HT1080 (cell line): ENCODE data around the gene PLAC1. TPM values are rescaled to one million over a fixed set of nuclear protein-coding genes. Genes with fewer than 3 reads are reported as not detected.

Experiments used
- DNase-seq: peaks from one replicate; pipeline ENCODE4 v3.0.0-alpha.2; 2015; ENCODE audit warnings: low read depth
- total RNA-seq: library from RNA; depleted of rRNA; stranded (reverse); fragments of >200 nt; shearing (Covaris generic); gene quantifications from 2 replicates; pipeline ENCODE4 v1.2.3, GENCODE V29; 2014

The PLAC1 gene
- total RNA-seq, 1 experiment from 2014 or later, result 2.1 TPM

DNA sequence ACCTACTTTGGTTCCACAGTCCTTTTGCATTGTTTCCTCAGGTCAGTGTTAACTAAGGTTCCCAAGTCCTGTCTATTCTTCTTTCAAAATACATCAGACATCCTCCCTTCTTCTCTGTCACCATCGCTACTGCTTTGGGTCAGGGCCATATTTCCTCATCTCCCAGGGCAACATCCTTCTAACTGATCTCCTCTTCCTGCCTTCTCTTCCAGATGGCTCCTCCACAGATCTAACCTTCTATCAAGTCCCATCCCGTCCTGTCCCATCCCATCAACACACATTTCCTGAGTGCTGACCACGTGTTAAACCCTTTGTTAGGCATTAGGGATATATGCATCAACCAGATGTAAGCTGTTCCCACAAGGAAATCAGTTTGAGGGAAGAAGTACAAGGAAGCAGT lies 25.9 kb downstream of the PLAC1 start:
- no peak for DNase-seq

DNA sequence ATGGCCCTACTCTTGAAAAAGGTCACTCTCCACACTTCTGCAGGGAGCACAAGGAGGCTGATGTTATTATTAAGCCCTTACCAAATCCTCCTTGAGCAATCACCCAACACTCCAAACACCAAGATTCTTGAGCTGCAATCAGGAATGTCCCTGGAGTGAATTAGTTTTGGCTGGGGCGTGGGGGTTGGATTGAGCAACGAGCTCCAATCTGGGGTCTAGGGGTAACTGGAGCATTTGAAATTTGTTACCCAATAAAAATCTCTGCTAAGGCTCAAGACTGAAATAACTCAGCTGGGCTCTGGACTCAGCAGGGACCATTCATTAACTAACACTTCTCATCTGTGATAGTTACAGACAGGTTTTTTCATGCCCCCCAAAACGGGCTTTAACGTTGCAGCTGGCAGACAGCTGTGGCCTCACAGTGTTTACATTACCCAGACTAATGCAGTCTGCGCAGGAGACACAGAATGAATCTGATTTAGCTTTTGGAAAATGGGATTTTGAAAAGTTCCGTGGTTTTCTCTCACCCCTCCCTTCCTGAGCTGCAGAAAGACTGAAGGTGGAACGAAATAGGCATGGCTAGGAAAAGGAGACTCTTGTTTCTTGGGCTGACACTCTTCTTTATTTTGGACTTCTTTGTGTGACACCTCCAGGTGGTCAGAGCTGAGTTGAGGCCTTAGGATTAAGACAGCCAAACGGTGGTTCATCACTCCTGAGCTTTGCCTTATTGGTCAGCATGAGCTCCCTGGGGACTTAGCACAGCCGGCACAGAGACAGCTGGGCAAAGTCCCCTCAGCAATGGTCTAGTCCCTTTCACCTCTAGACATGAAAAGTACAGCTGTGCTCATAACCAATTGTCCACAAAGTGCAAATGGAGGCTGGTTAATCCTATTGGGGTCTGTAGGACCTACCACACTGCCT lies 26.6 kb downstream of the PLAC1 start:
- no peak for DNase-seq

DNA sequence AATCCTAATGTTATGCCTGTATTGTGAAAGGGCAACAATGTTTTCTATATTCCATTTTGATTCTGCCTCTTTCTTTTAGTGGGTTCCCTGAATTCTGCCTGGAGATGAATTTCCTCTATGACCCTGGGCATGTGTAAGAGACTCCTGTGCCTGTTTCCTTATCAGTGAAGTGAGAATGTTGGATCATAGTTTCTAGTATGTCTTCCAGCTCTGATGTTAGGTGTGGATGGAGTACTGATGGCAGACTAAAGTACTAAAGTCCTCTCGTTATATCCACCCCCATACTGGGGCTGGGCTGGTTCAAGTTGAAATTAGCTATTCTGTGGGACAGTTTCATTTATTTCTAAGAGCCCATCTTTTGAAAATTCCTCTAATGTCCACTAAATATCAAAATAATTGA lies 29.6 kb downstream of the PLAC1 start:
- DNase-seq, result no peak

DNA sequence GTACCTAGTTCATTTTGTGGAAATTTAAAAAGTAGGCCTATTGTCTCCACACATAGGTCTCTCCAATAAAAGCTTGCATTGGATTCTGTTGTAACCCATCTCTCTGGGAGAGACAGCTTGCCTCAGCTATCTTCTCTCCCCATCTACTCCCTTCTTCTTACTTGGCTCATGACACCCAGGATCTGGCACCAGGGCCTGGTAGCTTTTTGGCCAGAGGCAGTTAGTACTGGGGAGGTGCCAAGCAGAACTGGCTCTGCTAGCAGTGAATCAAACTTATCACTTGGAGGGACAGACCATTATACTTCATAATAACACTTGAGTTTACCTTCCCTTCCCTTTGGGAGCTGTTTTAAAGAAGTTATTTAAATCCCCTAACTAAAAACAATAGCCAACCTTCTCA lies 31.8 kb downstream of the PLAC1 start:
- DNase-seq, result no peak

DNA sequence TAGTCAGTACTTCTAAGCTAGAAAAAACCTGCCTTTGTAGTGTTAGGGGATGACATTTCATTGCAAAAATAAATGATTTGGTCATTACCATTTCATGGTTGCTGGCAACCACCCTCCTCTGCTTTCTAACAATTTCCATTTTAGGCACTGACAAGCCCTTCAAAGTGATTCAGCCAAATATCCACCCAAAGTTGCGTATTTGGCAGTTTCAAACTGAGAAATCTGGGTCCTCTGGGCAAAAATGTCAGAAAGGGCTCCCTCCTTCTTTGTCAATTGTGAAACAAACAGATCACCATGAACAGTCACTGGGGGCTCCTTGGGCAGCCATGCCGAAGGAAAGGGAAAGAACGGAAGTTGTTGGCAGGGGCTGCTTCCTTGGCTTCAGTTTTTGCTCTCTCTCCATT lies 33.0 kb downstream of the PLAC1 start:
- DNase-seq, result no peak

DNA sequence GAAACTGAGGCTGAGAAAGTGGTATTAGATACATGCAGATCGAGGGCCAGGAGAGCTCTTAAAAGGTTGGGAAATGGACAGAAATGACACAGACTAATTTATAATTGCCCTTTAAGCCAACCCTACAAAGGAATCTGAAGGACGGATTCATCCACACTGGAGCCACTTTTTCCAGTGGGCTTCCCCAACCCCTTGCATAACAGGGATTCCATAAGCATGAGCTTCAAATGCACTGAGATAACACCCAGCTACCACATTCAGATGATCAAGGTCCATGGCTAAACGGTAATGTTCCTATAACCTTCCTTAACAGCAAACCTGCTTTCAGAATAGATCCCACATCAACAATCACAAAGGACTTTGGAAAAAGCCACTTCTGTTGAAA lies 34.2 kb downstream of the PLAC1 start:
- DNase-seq, result no peak

DNA sequence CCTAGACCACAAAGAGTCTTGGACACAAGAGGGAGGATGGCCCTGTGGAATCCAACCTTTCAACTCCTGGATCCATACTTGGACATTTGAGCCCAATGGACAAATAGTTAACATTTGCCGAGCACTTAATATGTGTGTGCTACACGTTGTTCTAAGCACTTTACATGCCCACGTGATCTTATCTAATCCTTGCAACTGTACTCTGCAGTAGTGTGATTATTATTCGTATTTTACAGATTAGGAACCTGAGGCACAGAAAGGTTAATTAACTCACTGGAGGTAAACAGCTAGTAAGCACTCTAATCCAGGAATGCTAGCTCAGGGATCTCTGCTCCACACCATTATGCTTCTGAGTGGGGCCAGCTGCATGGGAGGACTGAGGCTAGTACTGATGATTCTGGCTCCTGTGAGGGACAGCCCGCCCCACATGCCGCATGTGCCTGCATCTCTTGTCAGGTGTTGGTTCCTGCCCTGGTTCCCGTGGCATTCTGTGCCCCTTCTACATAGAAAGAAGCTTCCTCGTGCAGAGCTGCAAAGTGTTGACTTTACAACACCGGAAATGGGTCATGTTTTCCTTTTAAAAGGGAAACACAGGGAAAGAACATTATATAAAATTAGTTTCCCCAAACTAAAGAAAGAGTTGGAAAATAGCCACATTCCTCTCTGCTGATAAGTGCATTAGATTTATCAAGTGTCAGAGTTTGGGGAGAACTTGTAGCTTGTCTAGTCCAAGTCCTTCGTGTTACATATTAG lies 34.8 kb downstream of the PLAC1 start:
- DNase-seq, result peak; percentile 20

DNA sequence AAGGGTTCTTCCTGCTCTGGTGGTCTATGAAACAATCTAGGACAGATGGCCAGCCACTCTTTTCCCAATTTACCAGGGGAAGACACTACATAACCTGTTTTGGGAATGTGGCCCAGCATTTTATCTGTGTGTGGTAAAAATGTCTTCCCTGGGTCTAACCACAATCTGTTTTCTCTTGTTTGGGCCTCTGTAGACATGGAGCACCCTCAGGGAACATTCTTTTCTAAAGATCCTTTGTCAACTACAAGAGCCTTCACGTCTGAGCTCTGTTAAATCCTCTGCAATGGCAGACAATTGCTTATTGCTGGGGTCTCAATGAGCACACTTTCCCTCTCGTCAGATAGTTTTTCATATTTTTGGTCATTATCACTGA lies 35.5 kb downstream of the PLAC1 start:
- peak; percentile 13 for DNase-seq

DNA sequence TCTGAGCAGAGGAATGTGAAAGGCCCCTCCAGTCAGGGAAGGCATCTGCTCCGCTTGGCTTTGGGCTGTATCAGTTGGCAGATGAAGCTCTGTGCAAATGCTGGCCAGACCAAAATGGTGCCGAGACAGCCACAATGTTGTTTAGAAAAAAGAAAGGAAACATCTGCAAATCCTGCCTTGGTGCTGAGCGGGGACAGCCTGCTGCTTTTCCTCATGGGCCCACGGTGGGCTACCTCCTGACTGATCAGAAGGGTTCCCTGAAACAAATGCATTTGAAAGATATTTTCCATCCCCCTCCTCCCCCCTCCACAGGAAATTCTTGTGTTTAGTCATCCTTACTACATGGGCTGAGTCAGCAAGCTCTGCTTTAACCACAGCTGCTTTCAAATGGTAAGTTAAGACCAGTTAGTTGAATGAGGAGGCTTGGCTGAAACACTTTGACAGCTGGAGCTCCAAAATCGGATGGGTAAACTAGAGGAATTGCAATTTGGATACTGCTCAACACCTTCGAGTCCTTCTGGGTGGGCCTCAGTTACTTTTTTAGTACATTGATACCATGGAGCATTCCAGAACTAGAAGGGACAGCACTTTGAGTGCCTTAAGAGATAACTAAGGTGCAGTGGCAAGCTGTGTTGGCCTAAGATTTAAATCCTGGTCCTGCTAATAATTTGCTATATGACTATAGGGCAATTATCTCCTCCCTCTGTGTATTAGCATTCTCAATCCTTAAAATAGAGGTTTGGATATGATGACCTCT lies 36.0 kb downstream of the PLAC1 start:
- peak; percentile 88 for DNase-seq

DNA sequence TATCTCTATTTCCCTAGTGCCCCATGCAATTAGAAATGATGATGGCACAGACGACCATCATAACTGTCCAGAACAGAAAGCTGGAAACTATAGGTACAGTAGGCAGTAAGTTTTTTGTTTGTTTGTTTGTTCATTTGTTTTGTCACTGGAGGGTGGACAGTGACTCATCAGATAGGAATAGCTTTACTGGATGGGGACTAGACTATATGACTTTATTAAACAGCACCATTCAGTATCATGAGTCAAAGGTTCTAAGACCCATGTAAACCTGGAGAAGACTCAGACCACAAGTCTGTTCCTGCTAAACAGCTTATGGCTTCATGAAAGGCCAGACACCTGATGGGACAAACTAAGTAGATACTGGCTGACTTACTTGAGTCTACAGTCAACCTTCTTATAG lies 38.4 kb downstream of the PLAC1 start:
- DNase-seq, result no peak

DNA sequence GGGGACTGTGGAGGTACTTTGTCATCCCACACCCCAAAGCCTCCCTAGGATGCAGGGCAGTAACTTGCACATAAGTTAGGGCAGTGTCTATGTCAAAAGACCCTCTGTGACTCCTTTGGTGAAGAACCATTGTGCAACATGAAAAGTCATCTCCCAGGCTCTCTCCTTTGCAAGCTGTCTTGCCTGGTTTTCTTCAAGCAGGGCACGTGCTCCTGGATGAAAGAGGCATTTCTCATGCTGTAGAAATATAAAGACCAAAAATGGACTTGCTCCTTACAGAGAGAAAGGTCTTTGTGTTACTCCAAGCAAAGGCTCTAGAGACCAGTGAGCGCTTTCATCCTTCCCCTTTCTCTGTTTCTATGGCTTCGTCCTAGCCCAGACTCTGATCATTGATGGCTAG lies 44.9 kb downstream of the PLAC1 start:
- DNase-seq, result no peak

DNA sequence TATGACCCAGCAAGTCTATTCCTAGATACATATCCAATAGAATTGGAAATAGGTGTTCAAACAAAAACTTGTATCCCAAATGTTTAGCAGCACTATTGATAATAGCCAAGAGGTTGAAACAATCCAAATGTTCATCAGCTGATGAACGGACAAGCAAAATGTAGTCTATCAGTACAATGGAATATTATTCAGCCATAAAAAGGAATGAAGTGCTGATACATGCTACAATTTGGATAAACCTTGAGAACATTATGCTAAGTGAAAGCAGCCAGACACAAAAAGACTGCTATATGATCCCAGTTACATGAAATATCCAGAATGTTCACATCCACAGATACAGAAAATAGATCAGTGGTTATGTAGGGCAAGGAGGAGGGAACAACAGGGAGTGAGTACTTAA lies 50.1 kb downstream of the PLAC1 start:
- no peak for DNase-seq

DNA sequence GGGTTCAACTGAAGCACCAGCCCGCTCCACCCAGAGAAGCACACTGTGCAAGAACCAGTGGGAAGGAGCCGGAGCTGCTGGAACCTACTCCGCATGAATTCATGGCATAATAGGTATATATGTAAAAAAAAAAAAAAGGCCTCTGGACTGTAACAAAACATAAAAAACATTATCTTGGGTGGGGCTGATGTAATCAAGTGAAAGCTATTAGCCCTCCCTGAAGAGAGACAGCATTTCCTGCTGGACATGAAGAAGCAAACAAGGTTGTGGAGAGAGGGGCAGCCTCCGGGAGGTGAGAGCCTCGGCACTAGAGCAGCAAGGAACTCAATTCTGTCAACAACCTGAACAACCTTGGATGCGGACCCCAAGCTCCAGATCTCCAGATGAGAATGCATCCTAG lies 50.7 kb downstream of the PLAC1 start:
- no peak for DNase-seq

DNA sequence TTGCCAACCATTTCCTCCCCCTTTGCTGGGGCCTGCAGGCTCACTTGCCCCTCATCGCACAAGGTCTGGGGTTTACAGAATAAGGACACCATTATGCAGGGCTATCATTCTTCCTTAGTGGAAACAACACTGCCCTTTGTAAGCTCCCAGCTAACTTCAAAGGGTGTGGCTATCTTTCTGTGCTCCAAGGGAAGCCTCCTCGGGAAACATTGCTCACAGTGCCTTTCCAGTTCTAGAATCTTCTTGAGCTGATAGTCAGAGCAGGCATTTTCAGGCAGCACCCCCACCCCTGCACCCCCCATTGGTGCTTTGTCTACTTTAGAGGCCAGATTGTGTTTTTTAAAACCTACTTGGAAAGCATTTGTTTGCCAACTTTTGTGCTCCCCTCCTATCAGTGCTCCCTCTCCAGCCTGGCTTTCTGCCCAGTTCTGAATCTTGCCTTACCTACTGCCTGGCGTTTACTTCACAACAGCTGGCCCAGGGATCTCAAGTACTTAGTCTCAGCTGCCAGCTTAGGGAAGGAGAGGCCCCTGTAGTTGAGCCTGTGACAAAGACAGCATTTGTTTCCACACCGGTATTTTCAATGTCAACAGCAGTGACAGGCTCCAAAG lies 53.5 kb downstream of the PLAC1 start:
- DNase-seq, result no peak

DNA sequence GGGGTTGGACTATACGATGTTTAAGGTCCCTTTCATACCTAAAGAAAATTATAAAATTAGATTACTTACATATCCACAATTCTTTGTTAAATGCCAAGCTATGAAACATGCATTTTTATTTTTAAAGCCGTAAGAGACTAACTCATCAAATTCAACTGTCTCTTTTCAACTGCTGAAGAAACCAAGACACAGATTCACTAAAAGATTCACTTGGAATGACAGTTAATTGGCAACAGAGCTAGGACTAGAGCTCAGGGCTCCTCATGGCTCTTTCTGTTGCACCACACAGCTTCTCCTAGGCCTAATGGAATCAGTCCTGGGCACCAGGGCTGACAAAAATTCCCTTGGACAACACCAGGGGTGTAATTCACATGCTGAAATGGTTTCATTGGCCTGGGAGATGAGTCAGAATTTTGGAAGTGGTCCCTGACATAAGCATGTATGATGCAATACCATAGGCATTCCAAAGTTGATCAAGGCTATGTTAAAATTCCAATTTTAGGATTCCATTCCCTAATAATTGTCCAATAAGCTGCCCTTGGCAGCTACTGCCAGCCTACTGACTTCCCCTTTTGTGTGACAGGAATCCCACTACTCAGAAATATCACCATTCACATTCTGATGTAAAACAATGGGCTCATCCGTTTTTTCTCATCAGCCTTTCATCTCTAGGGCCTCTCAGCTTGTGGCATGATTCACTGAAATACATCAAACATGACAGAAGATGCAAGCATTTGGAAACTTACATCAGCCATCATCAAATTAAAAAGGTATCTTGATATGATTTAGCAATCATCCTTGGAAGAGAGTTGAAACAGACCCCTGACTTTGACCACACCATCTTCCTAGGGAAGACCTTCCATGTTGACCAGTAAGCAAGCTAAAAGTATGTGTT lies 54.2 kb downstream of the PLAC1 start:
- peak; percentile 78 for DNase-seq

DNA sequence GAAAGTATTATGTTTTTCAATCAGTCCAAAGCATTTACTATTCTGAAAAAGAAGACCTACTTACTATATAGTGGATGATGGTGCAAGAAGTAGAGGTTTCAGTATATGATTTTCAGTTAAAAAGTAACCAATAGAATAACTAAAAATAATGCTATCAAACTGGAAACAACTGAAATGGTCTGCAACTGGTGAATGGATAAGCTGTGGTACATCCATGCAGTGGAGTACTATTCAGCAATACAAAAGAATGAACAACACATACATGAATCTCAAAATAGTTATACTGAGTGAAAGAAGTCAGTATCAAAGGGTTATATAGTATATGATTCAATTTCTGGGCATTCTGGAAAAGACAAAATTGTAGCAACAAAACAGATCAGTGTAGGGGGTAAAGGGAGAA lies 55.9 kb downstream of the PLAC1 start:
- no peak for DNase-seq

DNA sequence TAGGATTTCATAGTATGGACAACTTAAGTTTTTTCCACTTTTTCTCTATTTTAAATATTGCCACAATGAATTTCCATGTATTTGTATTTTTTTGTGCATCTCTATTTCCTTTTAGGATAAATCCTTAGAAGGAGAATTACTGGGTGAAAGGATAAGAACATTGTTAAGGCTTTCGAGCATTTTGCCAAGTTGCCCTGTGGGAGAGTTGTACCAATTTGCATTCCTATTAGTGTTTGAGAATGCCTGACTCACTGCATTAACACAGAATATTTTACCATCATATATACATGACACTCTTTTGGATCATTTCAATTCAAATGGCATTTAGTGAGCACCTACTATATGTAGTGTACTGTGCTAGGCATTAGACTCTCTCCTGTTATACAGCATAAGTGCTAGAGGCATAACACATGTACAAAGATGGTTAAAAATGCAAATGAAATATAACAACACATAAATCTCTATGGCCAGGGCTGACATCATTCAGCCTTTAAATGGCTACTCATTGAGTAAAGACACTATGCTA lies 57.0 kb downstream of the PLAC1 start:
- DNase-seq, result no peak

DNA sequence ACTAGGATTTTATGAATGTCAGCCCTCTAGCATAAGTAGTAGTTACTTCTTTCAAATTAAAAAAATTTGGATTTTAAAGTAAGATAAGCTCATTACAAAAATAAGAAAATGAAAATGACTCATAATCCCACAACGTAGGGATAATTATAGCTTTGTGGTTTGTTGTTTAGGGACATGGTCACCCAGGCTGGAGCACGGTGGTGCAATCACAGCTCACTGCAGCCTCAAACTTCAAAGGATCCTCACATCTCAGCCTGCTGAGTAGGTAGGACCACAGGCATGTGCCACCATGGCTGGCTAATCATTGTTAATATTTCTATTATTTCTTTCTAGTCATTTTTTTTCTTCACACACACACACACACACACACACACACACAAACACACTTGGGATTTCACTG lies 57.6 kb downstream of the PLAC1 start:
- DNase-seq, result peak; percentile 48

DNA sequence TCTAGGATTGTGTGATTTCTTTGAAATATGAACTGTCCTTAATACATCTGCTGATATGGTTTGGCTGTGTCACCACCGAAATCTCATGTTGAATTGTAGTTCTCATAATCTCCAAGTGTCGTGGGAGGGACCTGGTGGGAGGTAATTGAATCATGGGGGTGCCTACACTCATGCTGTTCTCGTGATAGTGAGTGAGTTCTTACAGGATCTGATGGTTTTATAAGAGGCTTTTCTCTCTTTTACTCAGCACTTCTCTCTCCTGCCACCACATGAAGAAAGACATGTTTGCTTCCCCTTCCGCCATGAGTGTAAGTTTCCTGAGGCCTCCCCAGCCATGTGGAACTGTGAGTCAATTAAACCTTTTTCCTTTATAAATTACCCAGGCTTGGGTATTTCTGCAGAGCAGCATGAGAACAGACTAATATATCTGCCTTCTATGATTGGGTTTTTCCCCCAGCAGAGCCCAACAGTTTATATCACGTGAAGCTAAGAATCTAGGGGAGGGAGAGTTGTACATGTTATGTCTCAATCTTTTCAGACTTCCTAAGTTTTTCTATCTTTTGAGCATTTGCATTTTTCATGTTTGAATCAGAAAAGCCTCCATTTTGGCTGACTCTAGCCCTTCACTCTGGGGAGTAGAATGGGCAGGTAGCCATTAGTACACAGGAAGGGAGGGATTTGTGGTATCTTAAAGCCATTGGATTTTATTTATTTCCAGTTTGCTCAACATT lies 58.9 kb downstream of the PLAC1 start:
- no peak for DNase-seq

DNA sequence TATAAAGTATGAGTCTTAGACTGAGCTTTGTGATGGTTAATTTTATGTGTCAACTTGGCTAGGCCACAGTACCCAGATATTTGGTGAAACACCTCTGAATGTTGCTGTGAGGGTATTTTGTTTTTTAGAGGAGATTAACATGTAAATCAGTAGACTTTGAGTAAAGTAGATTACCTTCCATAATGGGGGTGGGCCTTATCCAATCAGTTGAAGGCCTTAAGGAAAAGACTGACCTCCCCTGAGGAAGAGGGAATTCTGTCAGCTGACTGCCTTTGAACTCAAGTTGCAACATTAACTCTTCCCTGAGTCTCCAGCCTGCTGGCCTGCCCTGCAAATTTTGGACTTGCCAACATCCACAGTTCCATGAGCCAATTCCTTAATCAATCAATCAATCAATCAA lies 66.0 kb downstream of the PLAC1 start:
- DNase-seq, result no peak
